Ovary (tissue), 9 donors: Measurements from ENCODE around the gene RETSAT. TPM values are rescaled to one million over a fixed set of nuclear protein-coding genes. Genes with fewer than 3 reads are reported as not detected.

ENCODE experiments used
- DNase-seq, 5 donors: peaks; one replicate each; pipeline ENCODE4 v3.0.0-alpha.2; 2019 to 2020
- H3K27ac ChIP-seq, 2 donors: fragments of 200-600 bp; one replicate each; pipeline versions ENCODE4 v1.5.1 to v1.8.0; 2019 to 2022
- H3K27me3 ChIP-seq: fragments of 200-600 bp; one replicate; pipeline ENCODE4 v1.8.0; 2022
- H3K36me3 ChIP-seq: fragments of 200-600 bp; sonication (generic); one replicate; pipeline ENCODE4 v1.5.1; 2019
- H3K4me1 ChIP-seq: one replicate; pipeline ENCODE4 v1.8.1; 2013; ENCODE audit warnings: mild to moderate bottlenecking, moderate library complexity; ENCODE audit not compliant: insufficient read depth
- H3K4me3 ChIP-seq: fragments of 200-600 bp; sonication (generic); one replicate; pipeline ENCODE4 v1.5.1; 2017
- H3K9me3 ChIP-seq, 2 donors: fragments of 200-600 bp in 1 of 2; sonication (generic) in 1 of 2; one replicate each; pipeline versions ENCODE4 v1.5.1 to v1.8.1; 2013 to 2019; ENCODE audit warnings: mild to moderate bottlenecking in 1 of 2, moderate library complexity in 1 of 2
- EP300 ChIP-seq: sonication (generic); formaldehyde crosslinking; IDR thresholded peaks from one replicate; pipeline ENCODE4 v1.6.1; 2017; ENCODE audit warnings: antibody characterized with exemption
- POLR2A ChIP-seq: fragments of 450-650 bp; IDR thresholded peaks from one replicate; pipeline ENCODE4 v1.6.1; 2017; ENCODE audit warnings: antibody characterized with exemption, mild to moderate bottlenecking, moderate library complexity
- WGBS, 3 donors: extraction: QIAGEN DNeasy Blood & Tissue Kit in 1 of 3; methylation state at CpG; one replicate each; pipeline versions ENCODE4 v1.1.5 to v1.1.7; 2013 to 2017; 5-methylcytosine and 5-hydroxymethylcytosine counted together
- intact Hi-C, 4 donors: fragments of 100-400 bp; cut with DNase I; formaldehyde crosslinking; loops; one replicate each; pipeline versions ENCODE4 v1.11.0 to v1.15.1; 2022 to 2023
- polyA plus RNA-seq, 2 donors: library from polyadenylated mRNA; stranded (reverse); fragments of 200-250 nt in 1 of 2; fragments of 350-450 nt in 1 of 2; fragmentation: Illumina TruSeq in 1 of 2; extraction: RNeasy Lipid Tissue Mini Kit (QIAGEN cat#74804) in 1 of 2; gene quantifications; one replicate each; pipeline ENCODE4 v1.2.3, GENCODE V29; 2013 to 2014
- total RNA-seq, 7 donors: library from RNA; depleted of rRNA in 2 of 7; stranded (reverse); fragments of >200 nt in 2 of 7; fragmentation: NEBNext Ultra II Directional in 3 of 7; extraction: Animal tissue kit (Norgen Biotek cat#: 25700) in 3 of 7; gene quantifications; one replicate each; pipeline versions ENCODE4 v1.1.0 to v1.2.4, GENCODE V29; 2016 to 2023
- TF ChIP-seq, protein P1 (sequence below), 3 donors: fragments of 450-650 bp in 2 of 3; fragments of 200-600 bp in 1 of 3; IDR thresholded peaks; one replicate each; pipeline versions ENCODE4 v1.5.1 to v1.8.0; 2016 to 2022; ENCODE audit warnings: antibody characterized with exemption in 3 of 3, mild to moderate bottlenecking in 1 of 3
- donor health status: DM: no; HTN: no; CAD: no; lungs with moderate emphysema.
- donor health status: DM: no; HTN: no; CAD: no.
- donor health status: Bipolar disorder and iron deficiency.
- donor health status: DM: yes; HTN: yes; CAD: no.
- donor health status: DM: no; HTN: no; CAD: no.
- donor health status: DM: yes; HTN: yes; CAD: no.

RETSAT gene
- total and polyA plus RNA-seq, 9 donors: 13.4 to 29.4 (median 24.8) TPM

DNA sequence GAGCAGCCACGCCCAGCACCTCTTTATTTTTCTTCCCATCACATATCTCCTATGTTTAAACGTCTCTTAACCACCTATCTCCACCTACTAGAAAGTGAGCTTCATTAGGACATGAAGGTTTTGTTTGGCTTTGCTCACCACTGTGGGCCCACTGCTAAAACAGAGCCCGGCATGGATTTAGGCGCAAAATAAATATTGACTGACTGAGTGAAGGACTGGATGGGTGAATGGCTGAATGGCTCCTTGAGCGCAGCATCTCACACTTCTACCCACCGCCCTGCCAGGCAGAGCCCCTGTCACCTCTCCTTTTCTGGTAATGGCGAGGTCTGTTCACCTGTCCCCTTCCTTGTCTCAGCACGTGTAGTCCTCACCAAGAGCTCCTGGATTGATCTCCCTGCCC, 45.7 kb upstream of the RETSAT start:
- 93 to 95% (median 93%) methylated on average over 8 of the region's 8 CpGs for WGBS, 3 donors
- intact Hi-C loops: no loop called here
- H3K9me3 ChIP-seq: no peaks in the 10 kb centered on the region
- DNase-seq: no peak
- TF ChIP-seq POLR2A (no peak), EP300 (no peak)
- TF ChIP-seq, protein P1, sequence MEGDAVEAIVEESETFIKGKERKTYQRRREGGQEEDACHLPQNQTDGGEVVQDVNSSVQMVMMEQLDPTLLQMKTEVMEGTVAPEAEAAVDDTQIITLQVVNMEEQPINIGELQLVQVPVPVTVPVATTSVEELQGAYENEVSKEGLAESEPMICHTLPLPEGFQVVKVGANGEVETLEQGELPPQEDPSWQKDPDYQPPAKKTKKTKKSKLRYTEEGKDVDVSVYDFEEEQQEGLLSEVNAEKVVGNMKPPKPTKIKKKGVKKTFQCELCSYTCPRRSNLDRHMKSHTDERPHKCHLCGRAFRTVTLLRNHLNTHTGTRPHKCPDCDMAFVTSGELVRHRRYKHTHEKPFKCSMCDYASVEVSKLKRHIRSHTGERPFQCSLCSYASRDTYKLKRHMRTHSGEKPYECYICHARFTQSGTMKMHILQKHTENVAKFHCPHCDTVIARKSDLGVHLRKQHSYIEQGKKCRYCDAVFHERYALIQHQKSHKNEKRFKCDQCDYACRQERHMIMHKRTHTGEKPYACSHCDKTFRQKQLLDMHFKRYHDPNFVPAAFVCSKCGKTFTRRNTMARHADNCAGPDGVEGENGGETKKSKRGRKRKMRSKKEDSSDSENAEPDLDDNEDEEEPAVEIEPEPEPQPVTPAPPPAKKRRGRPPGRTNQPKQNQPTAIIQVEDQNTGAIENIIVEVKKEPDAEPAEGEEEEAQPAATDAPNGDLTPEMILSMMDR (IDR thresholded peaks at IDR 0.05): no peak
- no peak overlapping the region for H3K27ac ChIP-seq
- peaks cover 4% of the 10 kb centered on the region for H3K4me1 ChIP-seq
- no peaks in the 10 kb centered on the region for H3K27me3 ChIP-seq
- no peaks in the 10 kb centered on the region for H3K36me3 ChIP-seq
- H3K4me3 ChIP-seq: no peak overlapping the region

DNA sequence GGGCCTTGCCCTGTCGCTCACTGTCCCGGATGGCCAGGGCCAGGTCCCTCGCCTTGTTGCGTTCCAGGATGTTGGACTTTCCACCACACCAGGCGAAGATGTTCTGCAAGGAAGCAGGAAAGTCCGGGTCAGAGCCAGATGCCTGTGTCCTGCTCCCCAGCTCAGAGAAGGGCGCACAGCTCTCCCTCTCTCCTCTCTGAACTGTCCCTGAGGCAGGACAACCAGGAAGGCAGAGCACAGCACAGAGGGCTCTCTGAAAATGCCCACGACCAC, 44.8 kb upstream of the RETSAT start:
- Histone ChIP-seq H3K36me3 (no peaks in the 10 kb centered on the region), H3K27me3 (no peaks in the 10 kb centered on the region), H3K4me1 (peaks cover 4% of the 10 kb centered on the region), H3K27ac (no peak overlapping the region), H3K4me3 (no peak overlapping the region), H3K9me3 (no peaks in the 10 kb centered on the region)
- intact Hi-C loops: no loop called here
- no peak for TF ChIP-seq EP300
- TF ChIP-seq POLR2A: no peak
- TF ChIP-seq, protein P1 (IDR thresholded peaks at IDR 0.05): no peak
- 90 to 93% (median 92%) methylated on average over 8 of the region's 8 CpGs for WGBS, 3 donors
- DNase-seq: no peak

DNA sequence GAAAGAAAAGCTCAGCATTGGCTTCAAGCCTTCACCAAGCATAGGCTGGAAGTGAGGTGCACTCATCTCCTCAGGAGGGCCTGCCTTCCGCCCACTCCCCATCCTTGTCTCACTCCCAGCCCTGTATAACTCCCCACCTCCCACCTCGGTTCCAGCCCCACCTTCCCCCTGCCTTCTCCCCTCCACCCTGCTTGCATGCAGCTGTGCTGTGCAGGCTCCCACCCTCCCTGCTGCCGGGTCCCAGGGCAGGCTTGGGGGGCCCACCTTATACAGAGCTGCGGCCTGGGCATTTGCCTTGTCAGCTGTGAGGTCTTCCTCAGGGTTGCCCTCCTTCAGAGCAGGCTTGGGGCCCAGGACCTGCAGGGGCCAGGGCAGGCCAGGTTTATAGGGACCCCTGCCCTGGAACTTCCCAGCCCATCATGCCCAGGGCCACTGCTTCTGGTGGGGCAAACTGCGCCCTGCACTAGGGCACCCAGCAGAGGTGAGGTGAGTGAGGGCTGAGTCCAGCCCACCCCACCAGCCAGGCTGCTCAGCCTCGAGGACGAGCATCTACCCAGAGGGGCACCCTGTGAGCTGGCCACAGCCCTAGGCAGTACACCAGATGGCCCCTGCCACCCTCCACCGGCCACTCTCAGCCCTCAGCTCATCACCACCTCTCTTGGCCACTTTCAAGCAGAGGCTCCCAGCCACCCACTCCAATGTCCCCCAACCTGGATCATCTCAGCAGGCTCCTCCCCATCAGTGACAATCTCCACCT, 44.3 kb upstream of the RETSAT start:
- TF ChIP-seq EP300 (no peak), POLR2A (no peak)
- TF ChIP-seq, protein P1 (IDR thresholded peaks at IDR 0.05): no peak
- peak in 1 of 5 donors; percentile 26 for DNase-seq
- 87 to 91% (median 89%) methylated on average over 8 of the region's 8 CpGs for WGBS, 3 donors

DNA sequence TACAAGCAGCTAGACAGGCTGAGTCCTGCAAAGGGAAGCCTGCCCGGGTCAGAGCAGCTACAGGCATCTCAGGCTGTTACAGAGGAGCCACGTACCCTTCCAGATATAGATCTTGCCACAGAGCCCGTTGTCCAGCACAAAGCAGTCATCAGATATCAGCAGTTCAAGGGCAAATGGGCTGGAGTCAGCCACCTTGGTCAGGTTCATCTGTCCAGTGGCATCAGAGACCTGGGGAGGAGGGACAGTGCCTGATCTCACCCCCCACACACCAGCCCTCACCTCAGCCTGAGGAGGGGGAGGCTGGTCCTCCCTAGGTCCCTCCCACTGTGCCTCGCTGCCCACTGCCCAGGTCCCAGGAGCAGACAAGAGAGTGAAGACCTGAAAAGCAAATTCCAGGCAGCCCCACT, 43.6 kb upstream of the RETSAT start:
- Histone ChIP-seq H3K4me3 (no peak overlapping the region), H3K27me3 (no peaks in the 10 kb centered on the region), H3K4me1 (peaks cover 4% of the 10 kb centered on the region), H3K9me3 (no peaks in the 10 kb centered on the region), H3K27ac (no peak overlapping the region), H3K36me3 (no peaks in the 10 kb centered on the region)
- intact Hi-C loops: no loop called here
- TF ChIP-seq POLR2A (no peak), EP300 (no peak)
- TF ChIP-seq, protein P1 (IDR thresholded peaks at IDR 0.05): no peak
- 73 to 77% (median 74%) methylated on average over 4 of the region's 4 CpGs for WGBS, 3 donors
- peak in 1 of 5 donors; percentile 22 for DNase-seq

More for the DNA sequence above, 44.3 kb upstream of the RETSAT start:
- Histone ChIP-seq H3K4me3 (no peak overlapping the region), H3K27me3 (no peaks in the 10 kb centered on the region), H3K4me1 (peaks cover 4% of the 10 kb centered on the region), H3K36me3 (no peaks in the 10 kb centered on the region), H3K27ac (no peak overlapping the region), H3K9me3 (no peaks in the 10 kb centered on the region)
- intact Hi-C loops: no loop called here
